Retinal pigment epithelial cell (primary cell): Measurements from ENCODE around the gene PPP2R2C.

ENCODE experiments used
- DNase-seq: peaks from one replicate; pipeline ENCODE4 v3.0.0-alpha.2; 2010; ENCODE audit warnings: low read depth
- H3K4me3 ChIP-seq: 2 replicates; pipeline ENCODE4 v1.5.1; 2011; ENCODE audit warnings: mild to moderate bottlenecking, low read length, control low read depth, moderate library complexity
- TF ChIP-seq, protein P1 (sequence below): conservative IDR thresholded peaks from 2 replicates; pipeline ENCODE4 v1.5.1; 2011; ENCODE audit warnings: low read depth, low read length, control low read depth, inconsistent platforms

Gene PPP2R2C

DNA sequence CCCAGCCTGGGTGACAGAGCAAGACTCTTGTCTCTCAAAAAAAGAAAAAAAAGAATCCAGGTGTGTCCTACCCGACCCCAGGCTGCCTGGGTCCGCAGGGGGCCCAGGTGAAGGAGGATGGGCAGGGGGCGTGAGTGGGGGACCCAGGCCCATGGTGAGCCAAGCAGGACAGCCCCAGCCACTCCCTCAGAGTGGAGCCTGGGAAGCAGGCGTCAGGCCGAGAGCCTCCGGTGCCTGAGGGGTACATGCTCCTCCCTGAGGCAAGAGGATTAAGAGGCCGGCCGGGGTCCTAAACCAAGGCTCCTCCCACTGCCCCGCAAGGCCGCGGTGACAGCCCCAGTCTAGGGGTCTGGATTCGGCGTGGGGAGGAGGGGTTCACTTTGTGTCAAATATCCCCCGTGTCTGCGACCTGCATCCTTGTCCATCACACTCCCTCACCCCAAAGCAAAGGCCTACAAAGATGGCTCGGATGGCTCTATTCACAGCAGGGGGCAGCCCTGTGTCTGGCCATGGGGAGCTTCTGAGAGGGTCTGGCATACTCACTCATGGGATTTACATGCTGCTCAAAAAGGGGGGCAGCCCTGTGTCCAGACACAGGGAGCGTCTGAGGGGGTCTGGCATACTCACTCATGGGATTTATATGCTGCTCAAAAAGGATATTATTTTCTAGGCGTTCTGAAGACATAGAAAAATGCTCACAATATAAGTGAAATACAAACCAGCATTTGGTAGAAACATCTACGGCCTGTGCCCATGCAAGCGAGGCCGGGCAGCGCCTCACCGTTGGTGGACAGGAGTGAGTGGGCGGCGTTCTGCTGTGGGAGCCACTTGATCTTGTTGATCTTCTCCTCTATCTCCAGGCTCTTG, 94.6 kb downstream of the PPP2R2C start:
- TF ChIP-seq, protein P1, sequence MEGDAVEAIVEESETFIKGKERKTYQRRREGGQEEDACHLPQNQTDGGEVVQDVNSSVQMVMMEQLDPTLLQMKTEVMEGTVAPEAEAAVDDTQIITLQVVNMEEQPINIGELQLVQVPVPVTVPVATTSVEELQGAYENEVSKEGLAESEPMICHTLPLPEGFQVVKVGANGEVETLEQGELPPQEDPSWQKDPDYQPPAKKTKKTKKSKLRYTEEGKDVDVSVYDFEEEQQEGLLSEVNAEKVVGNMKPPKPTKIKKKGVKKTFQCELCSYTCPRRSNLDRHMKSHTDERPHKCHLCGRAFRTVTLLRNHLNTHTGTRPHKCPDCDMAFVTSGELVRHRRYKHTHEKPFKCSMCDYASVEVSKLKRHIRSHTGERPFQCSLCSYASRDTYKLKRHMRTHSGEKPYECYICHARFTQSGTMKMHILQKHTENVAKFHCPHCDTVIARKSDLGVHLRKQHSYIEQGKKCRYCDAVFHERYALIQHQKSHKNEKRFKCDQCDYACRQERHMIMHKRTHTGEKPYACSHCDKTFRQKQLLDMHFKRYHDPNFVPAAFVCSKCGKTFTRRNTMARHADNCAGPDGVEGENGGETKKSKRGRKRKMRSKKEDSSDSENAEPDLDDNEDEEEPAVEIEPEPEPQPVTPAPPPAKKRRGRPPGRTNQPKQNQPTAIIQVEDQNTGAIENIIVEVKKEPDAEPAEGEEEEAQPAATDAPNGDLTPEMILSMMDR, result no peak
- H3K4me3 ChIP-seq, result no peak overlapping the region
- DNase-seq, result no peak

DNA sequence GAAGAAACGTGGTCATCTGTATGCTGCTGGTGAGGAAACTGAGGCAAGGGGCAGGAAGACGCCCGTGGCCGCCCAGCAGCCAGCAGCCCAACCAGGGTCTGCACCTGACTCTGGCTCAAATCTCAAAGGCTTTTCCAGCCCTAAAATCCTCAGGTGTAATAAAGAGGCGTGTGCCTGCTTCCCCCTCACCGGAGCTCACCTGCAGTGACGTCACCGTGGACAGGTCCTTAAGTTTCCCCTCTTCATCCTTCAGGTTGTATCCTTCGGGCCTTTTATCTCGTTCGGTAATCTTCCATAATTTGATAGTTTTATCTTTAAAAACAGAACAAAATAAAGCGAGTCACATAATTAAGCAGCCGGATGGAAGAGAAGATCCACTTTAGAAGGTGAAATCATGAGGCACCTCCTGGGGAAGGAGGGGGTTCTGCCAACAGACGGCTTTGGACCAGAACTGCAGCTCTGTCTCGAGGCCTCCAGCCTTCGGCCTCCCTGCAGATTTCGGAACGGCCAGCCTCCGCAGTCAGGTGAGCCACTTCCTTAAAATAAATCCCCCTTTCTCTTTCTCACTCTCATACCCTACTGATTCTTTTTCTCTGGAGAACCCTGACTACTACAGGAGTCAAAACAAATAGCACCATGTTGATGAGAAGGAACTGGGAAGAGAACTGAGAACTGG, 96.7 kb downstream of the PPP2R2C start:
- no peak for DNase-seq
- H3K4me3 ChIP-seq, result no peak overlapping the region
- TF ChIP-seq, protein P1, result no peak

DNA sequence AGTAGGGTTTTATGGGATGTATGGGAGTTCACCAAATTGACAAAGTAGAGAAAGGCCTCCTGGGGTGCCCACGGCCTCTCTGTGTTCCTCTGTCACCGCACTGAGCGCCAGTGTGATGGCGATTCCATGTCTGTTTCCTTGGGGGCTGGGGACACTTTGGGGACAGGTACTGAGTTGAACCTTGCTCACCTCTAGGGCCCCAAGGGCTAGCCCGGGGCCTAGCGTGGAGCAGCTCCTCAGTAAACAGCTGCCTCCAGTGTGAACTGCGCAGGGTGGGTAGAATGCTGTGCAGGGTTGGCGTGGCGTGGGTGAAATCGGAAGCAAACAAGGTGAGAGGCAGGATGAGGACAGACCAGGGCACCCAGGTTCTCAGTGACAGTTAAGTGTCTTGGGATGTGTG, 97.8 kb downstream of the PPP2R2C start:
- DNase-seq, result no peak
- H3K4me3 ChIP-seq, result no peak overlapping the region
- TF ChIP-seq, protein P1, result no peak

DNA sequence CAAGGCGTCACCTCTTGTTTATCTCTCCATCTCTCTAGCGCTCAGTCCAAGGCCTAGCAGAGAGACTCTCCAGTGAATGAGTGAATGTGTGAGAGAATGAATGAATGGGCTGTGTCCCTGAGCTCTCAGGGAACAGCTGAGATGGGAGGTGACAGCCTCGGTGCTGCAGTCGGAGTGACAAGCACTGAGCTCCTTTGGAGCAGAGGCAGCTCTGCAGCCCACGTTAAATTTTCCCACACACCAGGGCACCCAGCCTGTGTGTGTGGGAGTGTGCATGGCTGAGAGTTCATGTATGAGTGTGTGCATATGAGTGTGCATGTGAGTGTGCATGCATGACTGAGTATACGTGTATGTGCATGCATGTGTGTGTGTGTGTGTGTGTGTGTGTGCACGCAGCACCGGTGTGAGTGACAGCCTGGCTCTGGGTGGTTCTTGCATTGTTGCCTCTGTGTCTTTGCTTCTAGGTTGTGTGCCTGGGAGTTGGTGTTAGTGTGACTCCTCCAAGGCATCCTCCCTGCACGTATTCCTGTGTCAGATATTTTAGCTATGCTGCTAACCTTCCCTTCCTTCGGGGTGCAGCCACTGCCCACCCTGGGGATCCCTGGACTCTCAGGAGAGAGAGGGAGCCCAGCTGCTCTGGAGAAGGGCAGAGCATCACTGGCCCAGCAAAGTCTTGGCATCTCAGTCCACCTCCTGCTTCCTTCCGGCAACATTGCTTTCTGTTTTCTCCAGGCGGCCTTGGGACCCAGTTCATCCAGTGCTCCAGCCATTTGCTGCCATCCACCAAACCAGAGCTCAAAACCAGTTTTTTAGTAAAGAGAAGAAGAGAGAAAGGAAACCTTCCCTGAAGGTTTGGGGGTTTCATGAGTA, 98.6 kb downstream of the PPP2R2C start:
- H3K4me3 ChIP-seq, result no peak overlapping the region
- TF ChIP-seq, protein P1, result no peak
- DNase-seq, result no peak

DNA sequence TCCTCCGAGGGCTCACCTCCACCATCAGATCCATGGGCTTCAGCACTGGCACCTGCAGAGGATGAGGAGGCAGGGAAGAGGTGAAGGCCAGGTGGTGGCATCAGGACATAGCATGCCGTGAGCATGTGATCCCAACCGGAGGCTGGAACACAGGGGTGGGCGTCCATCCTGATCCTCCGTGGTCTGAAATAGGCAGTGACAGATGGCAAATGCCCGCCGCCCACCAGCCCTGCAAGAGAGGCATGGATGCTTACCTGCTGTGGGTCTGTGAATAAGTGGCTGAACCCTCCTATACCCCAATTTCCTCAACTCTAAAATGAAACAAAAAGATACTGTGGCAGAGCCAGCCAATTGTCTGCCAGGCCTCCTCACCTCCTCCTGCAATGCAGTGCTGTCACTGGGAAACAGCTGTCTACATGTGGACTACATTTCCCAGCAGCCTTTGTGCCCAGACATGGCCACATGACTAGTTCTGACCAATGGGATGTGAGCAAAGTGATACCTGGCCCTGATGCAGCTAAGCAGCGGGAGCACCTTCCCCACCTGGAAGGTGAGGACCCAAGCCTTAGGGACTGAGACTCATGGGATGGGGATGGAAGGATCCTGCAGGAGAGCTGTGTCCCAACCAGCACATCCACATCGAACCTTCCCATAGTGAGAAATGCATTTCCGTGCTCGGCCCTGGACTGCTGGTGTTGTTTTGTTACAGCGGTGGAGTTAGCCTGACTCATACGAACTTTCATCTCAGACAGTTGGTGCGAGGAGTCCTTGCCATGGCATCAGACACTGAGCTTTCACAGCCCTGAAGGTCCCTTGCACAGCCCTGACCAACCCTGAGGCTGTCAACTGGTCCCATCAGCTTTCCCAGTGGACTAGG, 99.5 kb downstream of the PPP2R2C start:
- H3K4me3 ChIP-seq, result no peak overlapping the region
- TF ChIP-seq, protein P1, result no peak
- no peak for DNase-seq

DNA sequence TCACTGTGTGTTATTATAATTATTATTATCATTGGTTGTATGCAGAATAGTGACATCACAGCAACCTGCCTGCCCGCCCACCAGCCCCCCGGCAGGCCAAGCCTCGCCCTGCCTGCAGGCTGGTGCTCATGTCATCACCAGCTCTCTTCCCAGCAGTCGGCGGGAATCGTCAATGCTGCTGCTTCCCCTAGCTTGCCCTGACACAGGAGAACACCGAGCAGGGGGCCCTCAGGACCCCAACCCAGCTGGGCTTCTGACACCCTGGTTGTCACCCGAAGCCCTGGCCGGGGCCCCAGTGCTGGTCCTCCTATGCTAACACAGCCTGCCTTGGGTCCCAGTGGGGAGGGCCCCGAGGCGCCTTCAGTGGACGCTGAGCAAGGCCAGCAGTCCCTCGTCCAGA, 100.6 kb downstream of the PPP2R2C start:
- H3K4me3 ChIP-seq, result no peak overlapping the region
- DNase-seq, result no peak
- TF ChIP-seq, protein P1, result no peak
